ENCODE measurements around the gene C1QB.

DNA sequence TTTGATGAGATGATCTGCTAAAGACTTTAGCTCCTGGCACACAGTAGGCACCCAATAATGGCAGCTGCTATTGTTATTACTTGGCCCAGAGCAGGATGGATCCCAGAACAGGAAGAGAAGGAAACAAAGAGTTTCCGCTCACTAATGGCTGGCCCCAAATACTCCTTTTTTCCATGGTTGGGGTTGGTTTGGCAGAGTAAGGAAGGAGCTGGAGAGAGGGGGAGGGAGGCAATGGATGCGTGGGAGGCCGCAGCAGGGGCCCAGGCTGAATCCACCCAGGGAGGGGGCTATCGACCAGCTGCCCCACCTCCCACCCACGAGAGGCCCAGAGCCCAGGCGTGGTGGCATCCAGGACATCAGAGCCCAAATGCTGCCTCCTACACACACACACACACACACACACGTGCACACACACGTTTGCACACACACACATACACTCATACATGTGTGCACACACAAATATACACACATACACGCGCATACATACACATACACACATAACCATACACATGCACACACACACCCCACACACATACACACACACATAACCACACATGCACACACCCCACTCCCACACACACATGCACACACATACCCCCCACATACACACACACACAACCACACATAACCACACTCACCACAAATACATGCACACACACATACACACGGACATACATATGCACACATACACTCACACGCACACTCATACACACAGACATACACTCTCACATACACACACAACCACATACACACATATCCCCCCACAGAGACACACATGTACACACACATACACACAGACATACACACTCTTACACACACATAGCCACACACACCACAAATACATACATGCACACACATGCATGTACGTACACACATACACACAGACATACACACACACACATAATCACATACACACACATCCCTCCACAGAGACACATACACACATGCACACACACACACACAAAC lies 25.2 kb downstream of the C1QB start:
- TF ChIP-seq, protein P1, sequence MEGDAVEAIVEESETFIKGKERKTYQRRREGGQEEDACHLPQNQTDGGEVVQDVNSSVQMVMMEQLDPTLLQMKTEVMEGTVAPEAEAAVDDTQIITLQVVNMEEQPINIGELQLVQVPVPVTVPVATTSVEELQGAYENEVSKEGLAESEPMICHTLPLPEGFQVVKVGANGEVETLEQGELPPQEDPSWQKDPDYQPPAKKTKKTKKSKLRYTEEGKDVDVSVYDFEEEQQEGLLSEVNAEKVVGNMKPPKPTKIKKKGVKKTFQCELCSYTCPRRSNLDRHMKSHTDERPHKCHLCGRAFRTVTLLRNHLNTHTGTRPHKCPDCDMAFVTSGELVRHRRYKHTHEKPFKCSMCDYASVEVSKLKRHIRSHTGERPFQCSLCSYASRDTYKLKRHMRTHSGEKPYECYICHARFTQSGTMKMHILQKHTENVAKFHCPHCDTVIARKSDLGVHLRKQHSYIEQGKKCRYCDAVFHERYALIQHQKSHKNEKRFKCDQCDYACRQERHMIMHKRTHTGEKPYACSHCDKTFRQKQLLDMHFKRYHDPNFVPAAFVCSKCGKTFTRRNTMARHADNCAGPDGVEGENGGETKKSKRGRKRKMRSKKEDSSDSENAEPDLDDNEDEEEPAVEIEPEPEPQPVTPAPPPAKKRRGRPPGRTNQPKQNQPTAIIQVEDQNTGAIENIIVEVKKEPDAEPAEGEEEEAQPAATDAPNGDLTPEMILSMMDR (conservative IDR thresholded peaks at IDR 0.05): no peak
- no peak for TF ChIP-seq EZH2 (IDR thresholded peaks at IDR 0.05; ENCODE audit: low read depth)
